Caco-2 (cell line): Measurements from ENCODE around the gene ATE1. TPM values are rescaled to one million over a fixed set of nuclear protein-coding genes. Genes with fewer than 3 reads are reported as not detected.

ENCODE experiments used
- Bru-seq: library from RNA; stranded (reverse); fragments of 400-500 nt; gene quantifications from one replicate; lab custom pipeline; 2021; lab: Mats Ljungman, UMichigan
- BruChase-seq, 2 experiments: library from RNA; stranded (reverse); fragments of 400-500 nt; gene quantifications; one replicate each; lab custom pipeline; 2021; lab: Mats Ljungman, UMichigan
- BruUV-seq: library from RNA; stranded (reverse); fragments of 400-500 nt; replicated peaks from 2 replicates; lab custom pipeline; 2021; lab: Mats Ljungman, UMichigan
- CTCF ChIA-PET: fragments of 300-600 bp; sonication (Branson Sonifier 250); formaldehyde crosslinking; loops from one replicate; lab custom pipeline; 2022; ENCODE audit warnings: antibody characterized with exemption; lab: Charles Lee
- POLR2A ChIA-PET: fragments of 300-600 bp; sonication (Branson Sonifier 250); formaldehyde crosslinking; loops from one replicate; lab custom pipeline; 2022; ENCODE audit warnings: antibody characterized with exemption; lab: Charles Lee
- DNase-seq, 2 experiments: peaks; one replicate each; pipeline versions ENCODE4 v3.0.0 to v3.0.0-alpha.2; 2020 to 2022
- H3K27me3 ChIP-seq: replicated peaks from 2 replicates; pipeline ENCODE4 v1.6.0; 2011; ENCODE audit warnings: low read length; ENCODE audit not compliant: control insufficient read depth, insufficient read depth
- H3K36me3 ChIP-seq: 2 replicates; pipeline ENCODE4 v1.5.1; 2011; ENCODE audit warnings: low read length; ENCODE audit not compliant: control insufficient read depth, insufficient read depth
- H3K4me1 ChIP-seq: fragments of 250-450 bp; sonication (Bioruptor Pico); 2 replicates; pipeline ENCODE4 v1.5.1; 2020; ENCODE audit warnings: mild to moderate bottlenecking
- H3K4me3 ChIP-seq: 2 replicates; pipeline ENCODE4 v1.5.1; 2011; ENCODE audit warnings: low read depth, mild to moderate bottlenecking, control low read depth, low read length
- H3K9me3 ChIP-seq: fragments of 250-450 bp; sonication (Bioruptor Pico); 2 replicates; pipeline ENCODE4 v1.5.1; 2020; ENCODE audit warnings: mild to moderate bottlenecking, moderate library complexity
- H3K27ac Mint-ChIP-seq: one replicate; pipeline ENCODE4 v1.8.0; 2022; ENCODE audit warnings: mixed read lengths; ENCODE audit not compliant: unreplicated experiment
- H3K27me3 Mint-ChIP-seq: one replicate; pipeline ENCODE4 v1.8.0; 2022; ENCODE audit warnings: mixed read lengths; ENCODE audit not compliant: insufficient read depth, unreplicated experiment
- H3K36me3 Mint-ChIP-seq: one replicate; pipeline ENCODE4 v1.8.0; 2022; ENCODE audit warnings: mild to moderate bottlenecking, mixed read lengths; ENCODE audit not compliant: insufficient read depth, unreplicated experiment
- H3K4me1 Mint-ChIP-seq: one replicate; pipeline ENCODE4 v1.8.0; 2022; ENCODE audit warnings: low read depth, mixed read lengths; ENCODE audit not compliant: unreplicated experiment
- H3K4me3 Mint-ChIP-seq: one replicate; pipeline ENCODE4 v1.8.0; 2022; ENCODE audit warnings: mild to moderate bottlenecking, moderate library complexity, mixed read lengths; ENCODE audit not compliant: unreplicated experiment
- H3K9me3 Mint-ChIP-seq: one replicate; pipeline ENCODE4 v1.8.0; 2022; ENCODE audit warnings: mixed read lengths; ENCODE audit not compliant: unreplicated experiment
- intact Hi-C: fragments of 100-400 bp; cut with micrococcal nuclease; formaldehyde crosslinking; loops from one replicate; pipeline ENCODE4 v1.10.0; 2022; ENCODE audit not compliant: unreplicated experiment
- long read RNA-seq: library from polyadenylated mRNA; stranded (forward); transcript quantifications from one replicate; pipeline ENCODE4 v2.0.0, GENCODE V29; 2022
- total RNA-seq: library from RNA; stranded (reverse); gene quantifications from 2 replicates; pipeline ENCODE4 v1.2.3, GENCODE V29; 2022
- TF ChIP-seq, protein P1 (sequence below), 2 experiments: fragments of 200-600 bp in 1 of 2; IDR thresholded peaks; 1 replicate in 1 of 2; 2 replicates in 1 of 2; pipeline versions ENCODE4 v1.5.1 to v1.8.0; 2011 to 2022; ENCODE audit warnings: antibody characterized with exemption in 1 of 2, control low read depth in 1 of 2, inconsistent platforms in 1 of 2, low read depth in 1 of 2, low read length in 1 of 2, mild to moderate bottlenecking in 1 of 2, moderate library complexity in 1 of 2; ENCODE audit not compliant: insufficient read depth in 1 of 2, severe bottlenecking in 1 of 2, unreplicated experiment in 1 of 2

Gene ATE1
- total RNA-seq (75.2 and 76.9 TPM in 2 replicates), Bru-seq, nascent RNA (percentile 92 among the genes with signal in this experiment), BruChase-seq, experiment 1, labeled RNA remaining after a 2-hour chase (percentile 91 among the genes with signal in this experiment), BruChase-seq, experiment 2, labeled RNA remaining after a 6-hour chase (percentile 88 among the genes with signal in this experiment)
- long read RNA-seq, full-length matches to known transcripts: 34 of 85 reads
- long read RNA-seq, partial matches to known transcripts: 11 of 85 reads
- long read RNA-seq, other reads (novel, unspliced or antisense): 40 of 85 reads

DNA sequence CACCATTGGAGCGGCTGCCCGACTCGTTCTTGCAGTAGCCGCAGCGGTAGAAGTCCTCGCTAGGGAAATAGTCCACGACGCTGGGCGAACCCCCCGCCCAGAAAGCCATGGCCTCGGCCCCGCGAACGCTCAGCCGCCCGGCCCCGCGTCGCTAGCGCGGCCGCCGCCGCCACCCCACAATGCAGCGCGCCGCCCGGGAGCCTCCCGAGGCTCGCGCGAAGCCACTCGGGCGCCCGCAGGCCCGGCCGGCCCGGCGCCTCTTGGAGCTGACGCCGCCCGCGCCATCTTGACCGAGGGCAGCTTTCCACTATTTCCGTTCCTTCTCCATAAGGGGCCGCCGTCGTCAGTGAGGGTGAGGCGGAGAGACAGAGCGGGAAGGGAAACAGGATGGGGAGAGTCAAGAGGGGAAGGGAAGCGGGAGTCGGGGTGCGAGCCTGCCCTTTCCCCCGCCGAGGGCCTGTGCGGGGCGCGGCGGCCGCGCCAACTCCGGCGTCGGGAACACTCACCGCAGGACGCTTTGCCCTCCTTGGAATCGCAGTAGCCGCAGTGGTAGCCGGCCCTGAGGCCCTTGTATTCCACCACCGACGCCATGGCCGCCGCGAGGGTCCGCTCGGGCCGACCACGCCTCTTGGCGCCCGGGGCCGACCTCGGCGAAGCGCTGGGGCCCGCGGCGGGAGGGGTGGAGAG lies at the start of gene ATE1:
Gene ATE1, minus strand, starts transcription at position 191 of the 687 bp plus-strand sequence. Its CDS starts 82 bp downstream, at position 109.
- Mint-ChIP-seq H3K36me3 (peaks cover 43% of the 10 kb centered on the region), H3K9me3 (no peaks in the 10 kb centered on the region), H3K27me3 (no peaks in the 10 kb centered on the region), H3K4me3 (peak within 1 kb of the TSS; percentile 82), H3K27ac (peak within 1 kb of the TSS; percentile 97), H3K4me1 (peaks cover 35% of the 10 kb centered on the region)
- BruUV-seq: no TSS peak
- DNase-seq: peak; percentile 92 to 94
- peak within 1 kb of the TSS; percentile 96 for H3K4me3 ChIP-seq
- H3K27me3 ChIP-seq: no peaks in the 10 kb centered on the region
- no peaks in the 10 kb centered on the region for H3K9me3 ChIP-seq
- POLR2A ChIA-PET: interaction anchor here (0.5 to 1.0 kb wide), 8 partner anchors 8 to 479 kb away, joined by 3 to 10 read pairs (median 4); no protein-coding TSS in a partner anchor
- H3K4me1 ChIP-seq: peaks cover 49% of the 10 kb centered on the region
- CTCF ChIA-PET: interaction anchor here (0.6 to 1.2 kb wide), 3 partner anchors 48 to 185 kb away, joined by 3 to 4 read pairs (median 3); no protein-coding TSS in a partner anchor
- H3K36me3 ChIP-seq: no peaks in the 10 kb centered on the region
- intact Hi-C loops: loop anchor here (2.0 to 5.0 kb wide), 3 partner anchors 21 to 199 kb away; no protein-coding TSS in a partner anchor
- TF ChIP-seq, protein P1, sequence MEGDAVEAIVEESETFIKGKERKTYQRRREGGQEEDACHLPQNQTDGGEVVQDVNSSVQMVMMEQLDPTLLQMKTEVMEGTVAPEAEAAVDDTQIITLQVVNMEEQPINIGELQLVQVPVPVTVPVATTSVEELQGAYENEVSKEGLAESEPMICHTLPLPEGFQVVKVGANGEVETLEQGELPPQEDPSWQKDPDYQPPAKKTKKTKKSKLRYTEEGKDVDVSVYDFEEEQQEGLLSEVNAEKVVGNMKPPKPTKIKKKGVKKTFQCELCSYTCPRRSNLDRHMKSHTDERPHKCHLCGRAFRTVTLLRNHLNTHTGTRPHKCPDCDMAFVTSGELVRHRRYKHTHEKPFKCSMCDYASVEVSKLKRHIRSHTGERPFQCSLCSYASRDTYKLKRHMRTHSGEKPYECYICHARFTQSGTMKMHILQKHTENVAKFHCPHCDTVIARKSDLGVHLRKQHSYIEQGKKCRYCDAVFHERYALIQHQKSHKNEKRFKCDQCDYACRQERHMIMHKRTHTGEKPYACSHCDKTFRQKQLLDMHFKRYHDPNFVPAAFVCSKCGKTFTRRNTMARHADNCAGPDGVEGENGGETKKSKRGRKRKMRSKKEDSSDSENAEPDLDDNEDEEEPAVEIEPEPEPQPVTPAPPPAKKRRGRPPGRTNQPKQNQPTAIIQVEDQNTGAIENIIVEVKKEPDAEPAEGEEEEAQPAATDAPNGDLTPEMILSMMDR (IDR thresholded peaks at IDR 0.05; ENCODE audit: insufficient read depth in 1 of 2, low read depth in 1 of 2, low read length in 1 of 2, severe bottlenecking in 1 of 2, unreplicated experiment in 1 of 2): no peak

DNA sequence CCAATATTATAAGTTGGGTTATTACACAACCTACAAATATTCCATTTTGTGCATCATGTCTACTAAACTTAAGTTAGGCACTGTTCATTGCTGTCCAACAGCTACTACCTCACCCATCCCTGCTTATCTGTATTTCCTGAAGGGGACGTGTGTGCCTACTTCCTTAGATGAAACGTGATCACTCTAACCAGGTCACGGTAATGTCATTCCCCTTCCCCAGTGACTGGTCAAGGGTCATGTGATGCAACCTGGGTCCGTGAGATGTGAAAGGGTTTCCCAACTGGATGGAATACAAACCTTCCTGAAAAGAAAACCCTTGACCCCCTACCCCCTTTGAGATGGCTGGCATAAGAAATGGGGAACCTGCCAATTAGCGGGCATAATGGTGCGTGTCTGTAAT lies 48.8 kb upstream of the ATE1 start:
- Histone ChIP-seq H3K4me1 (peaks cover 6% of the 10 kb centered on the region), H3K4me3 (no peak overlapping the region), H3K9me3 (peaks cover 9% of the 10 kb centered on the region), H3K27me3 (no peaks in the 10 kb centered on the region), H3K36me3 (peaks cover 2% of the 10 kb centered on the region; the same call in 1 of the 2 replicates)
- no TSS peak for BruUV-seq
- Mint-ChIP-seq H3K4me3 (no peak overlapping the region), H3K36me3 (peaks cover 27% of the 10 kb centered on the region), H3K27ac (no peak overlapping the region), H3K9me3 (peaks cover 13% of the 10 kb centered on the region), H3K27me3 (no peaks in the 10 kb centered on the region), H3K4me1 (peaks cover 9% of the 10 kb centered on the region)
- TF ChIP-seq, protein P1 (IDR thresholded peaks at IDR 0.05; ENCODE audit: insufficient read depth in 1 of 2, low read depth in 1 of 2, low read length in 1 of 2, severe bottlenecking in 1 of 2, unreplicated experiment in 1 of 2): no peak
- POLR2A ChIA-PET: no interaction called here
- CTCF ChIA-PET: no interaction called here
- intact Hi-C loops: no loop called here
- DNase-seq: no peak
